K562 treated with DMSO at 1 percent for 4 hours (cell line): ENCODE results near the gene ADRA1B. TPM values are rescaled to one million over a fixed set of nuclear protein-coding genes. Genes with fewer than 3 reads are reported as not detected.

ENCODE experiments used
- total RNA-seq: library from RNA; unstranded; fragments of 300-600 nt; gene quantifications from 2 replicates; pipeline ENCODE4 v1.2.3, GENCODE V29; 2022; ENCODE audit not compliant: insufficient read depth

Gene ADRA1B
- total RNA-seq = not detected in 2 replicates

GRCh38 chr5:159915904-159916840 lies at the start of gene ADRA1B:
Gene ADRA1B, plus strand, starts transcription at chr5:159916482. Its CDS starts 424 bp downstream, at chr5:159916906.

GRCh38 chr5:160008877-160009590 lies 92.8 kb downstream of the ADRA1B start, which contains the start of gene TTC1:
Gene TTC1, plus strand, starts transcription at chr5:160009139. Its CDS starts 1,390 bp downstream, at chr5:160010529.

Other genes with a start within 250 kb of the ADRA1B start
- 56.5 and 59.7 TPM in 2 replicates for gene TTC1, start 92.7 kb downstream of the ADRA1B start, total RNA-seq
- 8.8 and 10.2 TPM in 2 replicates for gene PWWP2A, start 203.0 kb downstream of the ADRA1B start, total RNA-seq